Measurements from ENCODE around the gene RCAN1.
"Not testable (repeated sequence)": the region's sequence is repeated elsewhere in the genome, so short reads cannot be mapped to it uniquely, and the experiment has no call there.

Gene RCAN1

DNA sequence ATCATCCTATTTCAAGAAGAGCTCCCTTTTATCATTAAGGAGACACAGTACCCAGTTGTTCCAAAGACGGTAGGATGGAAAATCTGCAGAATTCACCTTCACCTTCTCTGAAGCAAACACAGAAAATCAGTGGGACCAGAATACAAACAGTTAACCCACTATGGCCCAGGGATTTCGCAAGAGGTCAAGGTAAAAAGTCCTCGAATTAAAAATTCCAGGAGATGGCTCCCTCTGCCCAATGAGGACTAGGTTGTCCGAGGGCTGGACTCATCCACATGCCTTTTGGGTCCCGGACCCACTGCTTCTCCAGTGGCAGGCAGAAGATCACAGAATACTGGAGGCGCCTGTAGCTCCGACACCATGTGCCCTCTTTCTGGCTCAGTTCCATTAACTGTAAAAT, 42.9 kb downstream of the RCAN1 start:
- Histone ChIP-seq H3K79me2 (ENCODE audit: control insufficient read depth, low read length) (no peaks in the 10 kb centered on the region), H3K9me2 (replicated peaks; ENCODE audit: control insufficient read depth, low read length) (no peaks in the 10 kb centered on the region), H3K27me3 (ENCODE audit: control insufficient read depth, low read length) (no peaks in the 10 kb centered on the region), H4K20me1 (ENCODE audit: control insufficient read depth, insufficient read depth, low read depth, low read length) (no peaks in the 10 kb centered on the region), H3K27ac (ENCODE audit: low read depth, low read length) (no peak overlapping the region), H3K9me3 (ENCODE audit: control insufficient read depth, insufficient read depth, low read length) (no peaks in the 10 kb centered on the region), H3K4me1 (ENCODE audit: control insufficient read depth, low read length) (peaks cover 12% of the 10 kb centered on the region), H3K4me3 (ENCODE audit: low read length) (no peak overlapping the region), H3F3A (ENCODE audit: control insufficient read depth, insufficient read depth) (no peaks in the 10 kb centered on the region), H3K4me2 (ENCODE audit: low read length) (no peak overlapping the region), H3K36me3 (ENCODE audit: control insufficient read depth, low read length) (no peaks in the 10 kb centered on the region)
- no peak for TF ChIP-seq EZH2phosphoT487 (IDR thresholded peaks at IDR 0.05; ENCODE audit: borderline replicate concordance, low read length)
- TF ChIP-seq, protein P1, sequence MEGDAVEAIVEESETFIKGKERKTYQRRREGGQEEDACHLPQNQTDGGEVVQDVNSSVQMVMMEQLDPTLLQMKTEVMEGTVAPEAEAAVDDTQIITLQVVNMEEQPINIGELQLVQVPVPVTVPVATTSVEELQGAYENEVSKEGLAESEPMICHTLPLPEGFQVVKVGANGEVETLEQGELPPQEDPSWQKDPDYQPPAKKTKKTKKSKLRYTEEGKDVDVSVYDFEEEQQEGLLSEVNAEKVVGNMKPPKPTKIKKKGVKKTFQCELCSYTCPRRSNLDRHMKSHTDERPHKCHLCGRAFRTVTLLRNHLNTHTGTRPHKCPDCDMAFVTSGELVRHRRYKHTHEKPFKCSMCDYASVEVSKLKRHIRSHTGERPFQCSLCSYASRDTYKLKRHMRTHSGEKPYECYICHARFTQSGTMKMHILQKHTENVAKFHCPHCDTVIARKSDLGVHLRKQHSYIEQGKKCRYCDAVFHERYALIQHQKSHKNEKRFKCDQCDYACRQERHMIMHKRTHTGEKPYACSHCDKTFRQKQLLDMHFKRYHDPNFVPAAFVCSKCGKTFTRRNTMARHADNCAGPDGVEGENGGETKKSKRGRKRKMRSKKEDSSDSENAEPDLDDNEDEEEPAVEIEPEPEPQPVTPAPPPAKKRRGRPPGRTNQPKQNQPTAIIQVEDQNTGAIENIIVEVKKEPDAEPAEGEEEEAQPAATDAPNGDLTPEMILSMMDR (IDR thresholded peaks at IDR 0.05; ENCODE audit: low read depth, low read length, poor library complexity, severe bottlenecking): no peak

DNA sequence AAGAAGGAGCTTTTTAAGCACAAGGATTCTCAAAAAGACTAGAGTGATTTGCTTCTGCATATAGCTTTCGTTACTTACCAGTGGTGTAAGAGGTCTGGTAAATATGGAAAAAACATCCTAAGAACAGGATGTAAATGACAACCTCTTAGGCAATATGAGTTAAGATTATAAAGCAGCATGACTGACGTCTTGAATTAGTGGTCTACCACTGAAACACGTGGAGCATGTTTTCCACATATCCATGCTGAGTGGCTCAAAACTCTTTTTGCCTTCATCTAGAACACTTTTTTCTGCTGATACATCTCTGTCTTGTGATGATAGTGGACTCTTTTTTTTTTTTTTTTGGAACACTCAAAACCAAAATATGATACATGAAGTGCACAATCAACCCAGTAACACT, 44.6 kb downstream of the RCAN1 start:
- H3K27ac ChIP-seq (ENCODE audit: low read depth, low read length): no peak overlapping the region
- H4K20me1 ChIP-seq (ENCODE audit: control insufficient read depth, insufficient read depth, low read depth, low read length): no peaks in the 10 kb centered on the region
- no peaks in the 10 kb centered on the region for H3K36me3 ChIP-seq (ENCODE audit: control insufficient read depth, low read length)
- H3K79me2 ChIP-seq (ENCODE audit: control insufficient read depth, low read length): no peaks in the 10 kb centered on the region
- H3K4me1 ChIP-seq (ENCODE audit: control insufficient read depth, low read length): peaks cover 21% of the 10 kb centered on the region
- no peaks in the 10 kb centered on the region for H3K9me2 ChIP-seq (replicated peaks; ENCODE audit: control insufficient read depth, low read length)
- H3K9me3 ChIP-seq (ENCODE audit: control insufficient read depth, insufficient read depth, low read length): no peaks in the 10 kb centered on the region
- no peaks in the 10 kb centered on the region for H3K27me3 ChIP-seq (ENCODE audit: control insufficient read depth, low read length)
- H3K4me2 ChIP-seq (ENCODE audit: low read length): no peak overlapping the region
- no peak overlapping the region for H3K4me3 ChIP-seq (ENCODE audit: low read length)
- H3F3A ChIP-seq (ENCODE audit: control insufficient read depth, insufficient read depth): no peaks in the 10 kb centered on the region
- TF ChIP-seq EZH2phosphoT487 (IDR thresholded peaks at IDR 0.05; ENCODE audit: borderline replicate concordance, low read length): no peak
- TF ChIP-seq, protein P1 (IDR thresholded peaks at IDR 0.05; ENCODE audit: low read depth, low read length, poor library complexity, severe bottlenecking): no peak

DNA sequence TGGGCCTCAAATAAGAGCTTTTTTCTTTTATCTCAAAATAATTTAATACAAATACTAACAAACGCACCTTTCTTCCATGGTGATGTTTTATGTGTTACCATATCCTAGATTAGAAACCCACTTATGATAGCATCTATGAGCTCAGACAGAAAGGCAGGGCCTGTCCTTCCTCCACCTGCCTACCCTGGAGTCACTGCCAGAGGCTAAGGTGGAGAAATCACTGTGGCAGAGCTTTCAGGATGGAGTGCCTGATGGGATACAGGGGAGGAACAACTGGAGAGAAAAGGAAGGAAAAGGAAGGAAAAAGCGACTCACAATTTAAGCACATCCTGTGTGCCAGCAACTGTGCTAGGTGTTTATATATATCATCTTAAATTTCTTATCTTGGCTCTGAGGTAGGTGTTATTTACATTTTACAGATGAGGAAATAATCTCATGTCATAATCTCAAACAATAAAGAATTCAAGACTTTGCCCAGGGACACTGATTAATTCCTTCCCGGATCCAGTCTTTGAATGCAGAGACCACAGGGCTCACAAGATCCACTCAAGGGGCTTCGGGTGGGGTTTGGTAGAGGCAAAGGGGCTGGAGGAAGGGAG, 45.4 kb downstream of the RCAN1 start:
- H4K20me1 ChIP-seq (ENCODE audit: control insufficient read depth, insufficient read depth, low read depth, low read length): no peaks in the 10 kb centered on the region
- no peaks in the 10 kb centered on the region for H3K79me2 ChIP-seq (ENCODE audit: control insufficient read depth, low read length)
- no peaks in the 10 kb centered on the region for H3F3A ChIP-seq (ENCODE audit: control insufficient read depth, insufficient read depth)
- H3K9me3 ChIP-seq (ENCODE audit: control insufficient read depth, insufficient read depth, low read length): no peaks in the 10 kb centered on the region
- no peaks in the 10 kb centered on the region for H3K9me2 ChIP-seq (replicated peaks; ENCODE audit: control insufficient read depth, low read length)
- no peaks in the 10 kb centered on the region for H3K36me3 ChIP-seq (ENCODE audit: control insufficient read depth, low read length)
- H3K4me3 ChIP-seq (ENCODE audit: low read length): no peak overlapping the region
- no peaks in the 10 kb centered on the region for H3K27me3 ChIP-seq (ENCODE audit: control insufficient read depth, low read length)
- H3K4me1 ChIP-seq (ENCODE audit: control insufficient read depth, low read length): peaks cover 27% of the 10 kb centered on the region
- H3K27ac ChIP-seq (ENCODE audit: low read depth, low read length): no peak overlapping the region
- no peak overlapping the region for H3K4me2 ChIP-seq (ENCODE audit: low read length)
- TF ChIP-seq, protein P1 (IDR thresholded peaks at IDR 0.05; ENCODE audit: low read depth, low read length, poor library complexity, severe bottlenecking): no peak
- no peak for TF ChIP-seq EZH2phosphoT487 (IDR thresholded peaks at IDR 0.05; ENCODE audit: borderline replicate concordance, low read length)

DNA sequence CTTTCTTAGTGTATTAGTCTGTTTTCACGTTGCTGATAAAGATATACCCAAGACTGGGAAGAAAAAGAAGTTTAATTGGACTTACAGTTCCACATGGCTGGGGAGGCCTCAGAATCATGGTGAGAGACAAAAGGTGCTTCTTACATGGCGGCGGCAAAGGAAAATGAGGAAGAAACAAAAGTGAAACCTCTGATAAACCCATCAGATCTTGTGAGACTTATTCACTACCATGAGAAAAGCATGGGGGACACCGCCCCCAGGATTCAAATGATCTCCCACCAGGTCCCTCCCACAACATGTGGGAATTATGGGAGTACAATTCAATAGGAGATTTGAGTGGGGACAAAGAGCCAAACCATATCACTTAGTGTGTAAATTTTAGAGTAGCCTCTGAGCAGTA, 46.1 kb downstream of the RCAN1 start:
- H3K4me2 ChIP-seq (ENCODE audit: low read length); H3K9me2 ChIP-seq (replicated peaks; ENCODE audit: control insufficient read depth, low read length); H3K9me3 ChIP-seq (ENCODE audit: control insufficient read depth, insufficient read depth, low read length); H3K36me3 ChIP-seq (ENCODE audit: control insufficient read depth, low read length); H4K20me1 ChIP-seq (ENCODE audit: control insufficient read depth, insufficient read depth, low read depth, low read length); H3K27me3 ChIP-seq (ENCODE audit: control insufficient read depth, low read length); H3K79me2 ChIP-seq (ENCODE audit: control insufficient read depth, low read length); H3F3A ChIP-seq (ENCODE audit: control insufficient read depth, insufficient read depth); H3K27ac ChIP-seq (ENCODE audit: low read depth, low read length); H3K4me3 ChIP-seq (ENCODE audit: low read length): not testable (repeated sequence)
- H3K4me1 ChIP-seq (ENCODE audit: control insufficient read depth, low read length): peaks cover 31% of the 10 kb centered on the region
